Activated naive CD8-positive, alpha-beta T cell treated with anti-CD3 and anti-CD28 coated beads, Interleukin-2, amount 50 U/mL, for 16 hours (primary cell): ENCODE measurements around the gene SERINC5.

Experiments
- DNase-seq: peaks from one replicate; pipeline ENCODE4 v3.0.0-alpha.2; 2020; ENCODE audit warnings: low read depth, low spot score

Gene SERINC5

GRCh38 chr5:80254767-80255430 lies 949 bp downstream of the SERINC5 start:
- DNase-seq, result no peak

- DNase-seq, result no peak
Measured at GRCh38 chr5:80251636-80252035, 4.2 kb downstream of the SERINC5 start.

GRCh38 chr5:80250801-80251200 lies 5.0 kb downstream of the SERINC5 start:
- no peak for DNase-seq

GRCh38 chr5:80249901-80250300 lies 5.9 kb downstream of the SERINC5 start:
- no peak for DNase-seq

DNA sequence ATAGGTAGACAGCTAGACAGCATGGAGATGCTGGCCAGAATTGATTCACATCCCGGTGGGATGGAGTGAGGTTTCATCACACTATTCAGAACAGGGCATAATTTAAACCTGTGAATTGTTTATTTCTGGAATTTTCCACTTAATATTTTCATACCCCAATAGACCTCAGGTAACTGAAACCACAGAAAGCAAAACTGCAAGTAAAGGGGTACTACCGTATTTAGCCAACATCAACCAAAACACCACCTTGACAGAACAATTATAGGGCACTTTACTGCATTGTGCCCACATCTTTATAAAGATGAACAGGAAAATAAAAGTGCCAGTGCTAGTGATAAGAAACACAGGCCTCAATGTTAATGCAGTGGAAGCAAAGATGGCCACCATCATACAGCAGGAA lies 7.5 kb downstream of the SERINC5 start:
- no peak for DNase-seq

- DNase-seq, result no peak
Measured at GRCh38 chr5:80246995-80247729, 8.7 kb downstream of the SERINC5 start.

DNA sequence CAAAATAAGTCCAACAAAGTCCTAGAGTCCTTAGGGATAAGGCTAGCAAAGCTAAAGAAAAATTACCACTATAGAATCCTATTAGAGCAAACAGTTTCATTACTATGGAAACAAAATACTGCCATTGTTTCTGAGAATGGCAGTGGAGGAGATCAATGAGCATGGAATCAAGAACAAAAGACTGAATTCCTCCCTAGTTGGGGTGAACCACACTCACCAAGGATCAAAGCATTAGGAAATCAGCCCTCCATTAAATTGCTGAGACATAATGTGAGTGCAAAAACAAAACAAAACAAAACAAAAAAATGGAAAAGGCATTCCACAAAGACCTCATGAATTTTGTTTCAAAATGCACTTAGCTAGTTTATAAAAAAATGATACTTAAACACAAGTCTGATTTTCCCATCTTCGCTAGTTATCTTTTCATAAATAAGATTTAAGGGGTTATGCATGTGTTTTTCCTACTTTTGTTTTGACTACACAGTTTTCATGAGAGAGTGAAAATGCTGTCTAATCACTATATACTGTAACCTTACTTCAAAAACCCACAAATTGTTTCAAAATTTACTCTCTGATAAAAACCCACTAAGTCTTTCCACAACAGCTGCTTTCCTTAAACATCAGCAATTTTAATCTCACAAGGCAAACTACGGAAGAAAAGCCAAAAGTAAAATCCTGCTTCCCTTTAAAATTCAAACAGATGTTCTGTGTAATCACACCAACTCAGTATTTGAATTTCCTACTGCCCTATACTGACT lies 9.7 kb downstream of the SERINC5 start:
- no peak for DNase-seq

DNA sequence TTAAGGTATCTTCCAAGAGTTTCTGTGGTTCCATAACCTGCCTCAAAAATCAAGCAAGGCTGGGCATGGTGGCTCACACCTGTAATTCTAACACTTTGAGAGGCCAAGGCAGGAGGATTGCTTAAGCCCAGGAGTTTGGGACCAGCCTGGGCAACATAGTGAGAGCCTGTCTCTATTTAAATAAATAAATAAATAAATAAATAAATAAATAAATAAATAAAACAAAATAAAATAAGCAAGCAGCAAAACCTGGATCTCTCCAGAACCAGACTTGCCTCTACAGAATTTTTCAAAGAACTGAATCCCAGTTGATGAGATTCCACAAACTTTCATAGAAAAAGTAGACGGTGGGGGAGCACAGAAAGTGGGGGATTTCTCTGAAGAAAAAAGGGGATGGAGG lies 12.3 kb downstream of the SERINC5 start:
- DNase-seq, result no peak

GRCh38 chr5:80242849-80243248 lies 13.0 kb downstream of the SERINC5 start:
- no peak for DNase-seq

GRCh38 chr5:80240368-80240986 lies 15.4 kb downstream of the SERINC5 start:
- DNase-seq, result no peak

DNA sequence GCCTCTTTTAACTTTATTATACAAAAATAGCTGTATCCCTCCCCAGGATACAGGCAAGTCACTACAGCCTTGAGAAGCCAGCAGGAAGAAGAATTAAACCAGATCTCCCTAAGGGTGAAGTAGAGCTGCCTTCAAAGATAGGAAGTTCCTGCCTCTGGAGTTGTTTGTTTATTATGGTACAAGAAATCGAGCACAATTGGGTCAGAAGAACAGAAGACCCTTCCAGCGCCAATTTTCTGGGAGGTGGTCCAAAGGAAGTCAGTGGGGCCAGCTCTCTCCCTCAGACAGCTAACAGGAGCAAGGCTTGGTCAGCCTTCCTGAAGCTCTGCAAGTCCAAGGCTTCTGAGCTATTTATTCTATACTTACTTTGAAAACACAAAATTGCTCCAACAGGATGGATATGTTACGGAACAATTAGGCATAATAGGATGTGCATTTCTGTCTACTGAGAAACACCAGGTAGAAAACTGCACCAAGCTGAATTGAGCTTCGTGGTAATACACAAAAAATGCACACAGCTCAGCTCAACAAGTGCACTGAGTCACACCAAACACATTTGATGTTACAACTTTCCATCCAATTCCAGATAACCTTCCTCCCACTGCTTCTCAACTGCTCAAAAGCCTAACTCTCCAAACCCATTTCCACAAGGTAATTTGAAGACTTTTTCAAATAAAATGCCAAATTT lies 16.0 kb downstream of the SERINC5 start:
- DNase-seq, result no peak

DNA sequence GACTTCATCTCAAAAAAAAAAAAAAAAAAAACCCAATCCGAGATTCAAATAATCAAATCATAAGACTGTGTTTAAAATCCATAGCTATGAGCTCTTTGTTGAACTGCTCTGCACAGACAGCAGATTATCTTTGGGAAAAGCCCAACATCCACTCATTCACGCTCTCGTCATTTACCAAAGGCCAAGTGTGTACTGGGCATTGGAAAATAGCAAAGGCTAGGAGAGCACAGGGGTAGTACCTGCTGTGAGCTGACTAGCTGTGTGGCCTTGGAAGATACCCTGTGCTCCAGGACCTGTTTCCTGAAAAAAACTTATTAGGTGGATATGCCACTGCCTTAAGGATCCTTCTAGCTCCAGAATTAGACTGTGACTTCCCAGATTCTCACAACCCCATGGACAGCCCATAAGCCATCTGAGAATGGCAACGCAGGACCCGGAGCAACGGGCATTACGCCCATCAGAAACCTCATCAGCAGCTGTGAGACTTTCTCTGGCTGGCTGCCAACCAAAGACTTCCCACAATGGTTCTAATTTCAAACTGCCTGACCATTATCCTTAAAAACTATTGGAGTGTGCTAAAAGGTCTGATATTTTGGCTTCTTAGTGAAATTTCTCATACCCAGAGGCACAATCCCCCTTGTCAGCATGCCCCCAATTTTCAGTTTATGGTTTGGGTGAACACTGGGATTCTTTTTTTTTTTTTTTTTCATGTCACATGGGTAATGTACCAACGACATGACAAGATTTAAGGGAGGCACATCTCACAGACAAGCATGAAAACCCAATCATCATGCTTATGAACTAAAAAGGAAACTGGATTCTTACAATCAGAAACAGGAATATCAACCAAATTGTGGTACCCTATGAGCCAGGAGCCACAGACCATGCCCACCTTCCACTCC lies 16.8 kb downstream of the SERINC5 start:
- DNase-seq, result no peak

- DNase-seq, result no peak
Measured at GRCh38 chr5:80238097-80238496, 17.8 kb downstream of the SERINC5 start.

- no peak for DNase-seq
Measured at GRCh38 chr5:80237243-80237642, 18.6 kb downstream of the SERINC5 start.

- no peak for DNase-seq
Measured at GRCh38 chr5:80234116-80234948, 21.5 kb downstream of the SERINC5 start.

- no peak for DNase-seq
Measured at GRCh38 chr5:80231693-80232092, 24.2 kb downstream of the SERINC5 start.

- DNase-seq, result no peak
Measured at GRCh38 chr5:80231243-80231642, 24.6 kb downstream of the SERINC5 start.

GRCh38 chr5:80230269-80230992 lies 25.4 kb downstream of the SERINC5 start:
- no peak for DNase-seq

GRCh38 chr5:80229902-80230255 lies 26.0 kb downstream of the SERINC5 start:
- no peak for DNase-seq
